ENCODE data around the gene ALAD.
"Not testable (repeated sequence)": the region's sequence is repeated elsewhere in the genome, so short reads cannot be mapped to it uniquely, and the experiment has no call there.

Gene ALAD

DNA sequence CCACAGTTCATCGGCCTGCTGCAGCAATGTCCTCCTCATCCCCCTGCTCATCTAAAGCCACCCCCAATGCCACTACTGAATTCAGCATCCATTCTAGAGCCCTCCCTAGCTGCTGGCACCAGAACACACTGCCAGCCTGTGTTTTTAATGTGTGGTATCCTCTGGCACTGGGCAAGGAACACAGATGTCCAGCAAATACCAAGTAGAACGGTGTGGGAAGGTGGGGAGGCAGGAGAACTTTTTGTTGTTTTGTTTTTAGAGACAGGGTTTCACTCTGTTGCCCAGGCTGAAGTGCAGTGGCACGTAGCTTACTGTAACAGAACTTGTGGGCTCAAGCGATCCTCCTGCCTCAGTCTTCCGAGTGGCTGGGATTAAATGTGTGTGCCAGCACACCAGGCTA is 29.0 kb downstream of the ALAD start:
- no peak for DNase-seq

DNA sequence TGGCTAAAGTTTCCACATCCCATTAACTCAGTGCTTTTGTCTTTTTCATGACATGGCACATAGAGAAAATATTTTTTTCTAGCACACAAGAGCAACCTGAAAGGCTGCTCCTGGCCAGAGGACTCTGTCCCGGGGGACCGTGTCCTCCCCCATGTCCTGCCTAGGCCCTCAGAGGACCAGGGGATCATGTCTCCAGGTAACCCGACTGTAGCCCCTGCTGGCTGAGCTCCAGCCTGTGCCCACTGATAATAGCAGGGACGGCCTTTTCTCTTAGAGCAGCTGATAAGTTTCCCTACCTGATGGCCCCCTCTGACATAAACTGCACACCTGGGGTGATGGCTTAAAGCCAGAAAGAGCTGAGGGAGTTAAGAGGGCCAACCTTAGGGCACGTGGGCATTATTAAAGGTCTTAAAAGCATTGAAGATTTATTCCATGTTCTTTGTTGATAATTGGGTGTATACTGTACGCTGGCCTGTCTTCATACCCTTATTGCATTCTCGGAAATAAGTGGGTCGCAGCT is 30.2 kb downstream of the ALAD start:
- no peak for DNase-seq

DNA sequence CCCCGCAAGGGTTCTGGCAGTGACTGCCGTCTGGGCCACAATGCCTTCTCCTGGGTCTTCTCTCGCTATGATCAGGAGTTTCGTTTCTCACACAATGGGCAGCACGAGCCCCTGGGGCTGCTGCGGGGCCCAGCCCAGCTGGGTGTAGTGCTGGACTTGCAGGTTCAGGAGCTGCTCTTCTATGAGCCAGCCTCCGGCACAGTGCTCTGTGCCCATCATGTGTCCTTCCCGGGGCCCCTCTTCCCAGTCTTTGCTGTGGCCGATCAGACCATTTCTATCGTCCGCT is 31.3 kb downstream of the ALAD start:
- DNase-seq, result no peak

DNA sequence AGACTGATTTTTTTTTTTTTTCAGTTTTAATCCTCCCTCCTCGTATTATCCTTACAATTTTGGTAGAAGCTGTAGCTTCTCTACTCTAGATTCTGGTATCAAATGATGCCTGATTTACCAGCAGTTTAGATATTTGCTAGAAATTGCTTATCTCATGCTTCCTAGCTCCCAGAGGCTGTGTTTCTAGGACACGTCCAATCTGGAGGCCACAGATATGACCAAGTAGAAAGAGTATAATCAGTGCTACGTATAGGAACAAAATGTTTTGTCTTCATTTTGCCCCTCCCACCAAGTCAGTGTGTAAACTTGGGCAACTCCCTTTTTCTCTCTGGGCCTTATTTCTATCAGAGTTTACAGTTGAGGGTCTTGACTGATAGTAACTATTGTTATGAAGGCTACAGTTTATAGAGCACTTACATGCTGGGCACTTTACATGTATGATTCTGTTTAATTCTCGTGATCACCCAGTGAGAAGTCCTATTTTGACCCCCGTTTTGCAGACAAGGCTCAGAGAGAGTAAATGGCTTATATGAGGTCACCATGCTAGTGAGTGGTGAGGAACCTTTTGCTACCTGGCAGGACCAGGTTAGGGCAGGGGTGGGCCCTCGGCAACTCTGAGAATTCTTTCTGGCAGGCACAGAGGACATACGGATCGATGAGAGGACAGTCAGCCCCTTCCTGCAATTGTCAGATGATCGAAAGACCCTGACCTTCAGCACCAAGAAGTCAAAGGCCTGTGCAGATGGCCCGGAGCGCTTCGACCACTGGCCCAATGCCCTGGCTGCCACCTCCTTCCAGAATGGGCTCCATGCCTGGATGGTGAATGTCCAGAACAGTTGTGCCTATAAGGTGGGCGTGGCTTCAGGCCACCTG is 31.9 kb downstream of the ALAD start:
- DNase-seq, result no peak

DNA sequence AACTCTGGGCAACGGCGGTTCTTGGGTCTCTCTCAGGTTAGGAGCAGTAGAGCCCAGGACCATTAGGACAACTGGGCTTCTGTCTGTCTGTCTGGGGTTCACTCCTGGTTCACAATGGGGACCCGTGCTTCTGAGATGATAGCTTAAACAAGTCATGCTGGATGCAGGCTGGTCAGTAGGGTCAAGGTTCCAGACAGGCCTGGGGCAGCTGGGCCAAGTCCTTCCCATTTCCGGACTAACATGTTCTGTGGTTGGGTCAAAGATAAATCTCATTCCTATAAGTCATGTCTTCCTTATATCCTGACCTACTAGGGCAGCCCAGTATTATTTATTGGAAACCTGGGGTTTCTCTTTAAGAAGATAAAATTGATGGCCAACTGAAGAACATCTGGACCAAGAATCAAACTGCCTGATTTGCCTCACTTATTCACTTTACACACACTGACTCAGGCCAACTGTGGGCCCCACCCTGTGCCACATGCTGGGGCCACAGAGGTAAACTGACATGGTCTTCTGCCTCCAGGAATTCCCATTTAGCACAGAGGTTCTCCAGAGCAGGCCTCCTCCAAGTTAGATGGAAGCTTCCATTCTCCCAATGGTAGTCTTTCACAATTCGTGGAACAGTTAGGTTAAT is 32.6 kb downstream of the ALAD start:
- DNase-seq, result no peak

DNA sequence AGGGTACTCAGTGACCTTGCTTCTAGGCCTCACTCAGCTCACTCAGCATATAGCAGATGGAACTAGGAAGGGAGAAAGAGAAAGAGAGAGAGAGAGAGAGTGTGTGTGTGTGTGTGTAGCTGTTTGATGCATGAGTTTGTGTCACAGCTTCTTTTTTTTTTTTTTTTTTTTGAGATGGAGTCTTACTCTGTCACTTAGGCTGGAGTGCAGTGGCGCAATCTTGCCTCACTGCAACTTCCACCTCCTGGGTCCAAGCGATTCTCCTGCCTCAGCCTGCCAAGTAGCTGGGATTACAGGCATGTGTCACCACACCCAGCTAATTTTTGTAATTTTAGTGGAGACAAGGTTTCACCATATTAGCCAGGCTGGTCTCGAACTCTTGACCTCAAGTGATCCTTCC is 35.4 kb downstream of the ALAD start:
- DNase-seq, result not testable (repeated sequence)

DNA sequence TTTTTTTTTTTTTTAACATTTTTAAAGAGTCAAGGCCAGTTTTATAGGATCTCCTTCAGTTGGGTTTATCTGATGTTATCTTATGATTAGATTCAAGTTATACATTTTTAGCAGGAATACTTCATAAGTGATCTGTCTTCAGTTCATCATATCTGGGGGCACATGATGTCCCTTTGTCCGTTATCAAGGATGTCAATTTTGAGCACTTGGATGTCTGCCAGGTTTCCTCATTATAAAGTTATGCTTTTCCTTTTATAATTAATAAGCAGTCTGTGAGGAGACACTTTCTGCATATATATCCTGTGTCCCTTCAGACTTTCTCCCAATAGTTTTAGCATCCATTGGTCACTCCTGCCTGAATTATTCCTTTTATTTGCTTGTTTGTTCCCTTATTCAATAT is 36.1 kb downstream of the ALAD start:
- DNase-seq, result no peak

DNA sequence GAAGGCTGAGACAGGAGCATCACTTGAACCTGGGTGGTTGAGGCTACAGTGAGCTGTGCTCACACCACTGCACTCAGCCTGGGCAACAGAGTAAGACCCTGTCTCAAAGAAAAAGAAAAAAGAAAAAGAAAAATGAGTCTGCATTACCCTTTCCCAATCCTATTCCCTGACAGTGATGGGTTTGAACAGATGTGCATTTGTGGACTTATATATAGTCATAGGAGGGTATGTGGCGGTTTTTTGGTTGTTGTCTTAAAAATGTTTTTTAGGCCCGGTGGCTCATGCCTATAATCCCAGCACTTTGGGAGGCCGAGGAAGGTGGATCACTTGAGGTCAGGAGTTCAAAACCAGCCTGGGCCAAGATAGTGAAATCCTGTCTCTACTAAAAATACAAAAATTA is 37.7 kb downstream of the ALAD start:
- no peak for DNase-seq

DNA sequence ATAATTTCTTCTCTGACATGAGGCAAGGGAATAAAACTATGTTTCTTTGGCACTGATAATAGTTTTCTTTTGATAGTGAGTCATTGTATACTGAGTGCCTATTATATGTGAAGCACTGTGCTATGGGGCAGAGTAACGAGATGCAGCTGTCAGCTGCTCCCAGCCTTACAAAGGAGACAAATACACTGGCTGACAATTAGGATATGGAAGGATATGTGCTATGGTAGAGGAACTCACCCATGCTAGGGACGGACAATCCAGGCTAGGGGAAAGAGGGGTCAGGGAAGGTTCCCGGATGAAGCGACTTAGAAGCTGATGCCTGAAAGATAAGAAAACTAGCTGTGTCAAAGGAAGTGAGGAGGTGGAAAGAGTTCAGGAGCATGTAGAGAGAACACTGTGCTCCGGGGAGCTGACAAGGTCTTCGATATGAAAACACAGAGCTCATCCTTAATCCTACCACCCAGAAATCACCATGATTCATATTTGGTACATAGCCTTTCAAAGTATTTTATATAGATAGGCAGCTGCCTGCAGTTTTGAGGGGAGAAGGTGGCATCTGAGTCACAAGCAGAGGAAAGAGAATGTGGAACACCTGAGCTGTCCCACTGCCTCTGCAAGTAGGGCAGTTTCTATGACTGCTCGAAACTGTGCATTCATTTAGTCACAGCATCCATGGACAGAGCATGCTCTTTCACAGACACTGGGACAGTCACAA is 39.6 kb downstream of the ALAD start:
- DNase-seq, result peak; percentile 14 to 17

DNA sequence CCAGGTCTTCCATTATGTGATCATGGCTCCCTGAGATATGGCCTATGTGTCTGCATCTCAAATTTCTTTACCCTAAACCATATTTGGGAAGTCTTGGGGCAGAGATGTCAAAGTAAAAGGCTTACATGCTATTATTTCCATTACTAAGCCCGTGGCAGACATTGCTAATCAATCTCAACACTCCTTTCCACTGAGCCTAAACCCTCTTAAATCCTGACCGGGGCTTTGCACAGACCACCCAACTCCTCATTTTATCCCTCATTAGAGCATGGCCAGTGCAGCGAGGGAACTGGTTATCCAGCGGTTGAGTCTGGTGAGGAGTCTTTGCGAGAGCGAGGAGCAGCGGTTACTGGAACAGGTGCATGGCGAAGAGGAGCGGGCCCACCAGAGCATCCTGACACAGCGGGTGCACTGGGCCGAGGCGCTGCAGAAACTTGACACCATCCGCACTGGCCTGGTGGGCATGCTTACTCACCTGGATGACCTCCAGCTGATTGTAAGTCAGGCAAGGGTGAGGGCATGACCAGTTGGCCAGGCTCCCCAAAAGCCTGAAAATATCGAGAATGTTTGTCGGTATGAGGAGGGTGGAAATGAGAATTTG is 40.7 kb downstream of the ALAD start:
- no peak for DNase-seq

DNA sequence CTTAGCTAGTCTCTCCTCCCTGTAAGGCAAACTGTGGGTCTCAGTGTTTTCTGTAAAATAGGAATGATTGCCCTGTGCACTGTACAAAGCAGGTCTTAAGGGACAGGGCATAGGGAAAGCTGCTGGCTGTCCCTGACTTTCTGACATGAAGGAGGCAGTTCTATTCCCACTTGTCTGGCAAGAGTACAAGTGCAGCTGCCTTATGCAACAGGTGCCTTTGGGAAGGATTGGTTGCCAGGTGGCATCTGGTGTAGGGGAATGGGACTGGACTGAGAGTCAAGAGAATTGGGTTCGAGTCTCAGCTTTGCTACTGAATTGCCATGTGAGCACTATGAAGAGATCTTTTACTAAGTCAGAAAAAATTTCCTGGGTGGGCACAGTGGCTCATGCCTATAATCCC is 41.7 kb downstream of the ALAD start:
- no peak for DNase-seq

DNA sequence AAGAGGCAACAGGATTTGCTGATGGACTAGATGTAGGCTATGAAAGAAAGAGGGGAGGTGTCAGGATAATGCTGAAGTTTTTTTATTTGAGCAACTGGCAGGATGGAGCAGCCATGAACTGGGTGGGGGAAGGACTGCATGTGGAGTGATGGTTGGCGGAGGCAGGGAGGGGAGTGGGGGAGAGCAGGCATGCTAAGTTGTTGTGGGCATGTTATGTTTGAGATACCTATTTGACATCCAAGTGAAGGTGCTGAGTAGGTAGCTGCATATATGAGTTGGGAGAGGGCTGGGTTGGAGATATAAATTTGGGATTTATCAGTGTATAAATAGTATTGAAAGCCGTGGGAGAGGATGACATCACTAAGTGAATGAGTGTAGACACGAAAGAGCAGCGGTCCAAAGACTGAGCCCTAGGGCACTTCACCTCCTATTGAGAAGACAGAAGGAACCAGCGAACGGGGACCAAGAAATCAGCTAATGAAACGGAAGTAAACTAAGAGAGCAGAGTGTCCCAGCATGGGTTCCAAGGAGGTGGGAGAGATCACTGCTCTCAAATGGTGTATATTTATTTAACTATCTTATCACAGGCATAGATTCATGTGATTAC is 44.3 kb downstream of the ALAD start:
- no peak for DNase-seq

DNA sequence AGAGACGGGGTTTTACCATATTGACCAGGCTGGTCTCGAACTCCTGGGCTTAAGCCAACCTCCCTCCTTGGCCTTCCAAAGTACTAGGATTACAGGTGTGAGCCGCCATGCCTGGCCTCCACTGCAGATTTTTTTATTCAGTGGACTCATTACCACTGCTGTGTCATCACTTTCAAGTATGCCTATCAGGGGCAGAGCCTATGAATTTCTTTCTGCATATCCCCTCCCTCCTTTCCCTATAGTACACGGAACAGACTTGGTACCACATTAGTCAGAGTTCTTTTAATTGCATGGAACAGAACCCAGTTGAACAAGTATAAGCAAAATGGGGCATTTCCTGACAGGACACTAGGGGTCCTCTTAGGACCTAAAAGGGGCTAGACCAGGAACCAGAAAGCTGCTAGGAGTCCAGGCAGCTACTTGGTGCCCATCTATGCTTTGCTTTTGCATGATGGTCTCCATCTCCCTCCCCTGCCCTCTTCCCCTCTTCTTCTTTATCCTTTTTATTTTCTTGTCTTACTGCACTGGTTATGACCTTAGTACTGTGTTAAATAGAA is 46.0 kb downstream of the ALAD start:
- no peak for DNase-seq

DNA sequence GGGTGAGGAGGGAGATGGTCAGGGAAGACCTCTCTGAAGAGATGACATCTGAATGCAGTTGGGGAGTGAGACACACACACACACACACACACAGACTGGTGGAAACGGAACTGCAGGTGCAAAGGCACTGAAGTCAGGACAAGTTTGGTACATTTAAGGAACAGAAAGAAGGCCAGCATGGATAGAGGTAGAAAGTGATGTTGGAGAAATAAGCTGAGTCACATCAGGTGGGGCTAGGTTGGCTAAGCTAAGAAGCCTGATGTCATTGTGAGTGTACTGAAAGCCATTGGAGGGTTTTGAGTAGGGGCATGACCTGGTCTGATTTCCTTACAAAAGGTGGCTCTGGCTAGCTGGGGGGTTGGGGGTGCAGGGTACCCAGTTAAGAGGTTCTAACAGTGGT is 48.7 kb downstream of the ALAD start:
- no peak for DNase-seq

DNA sequence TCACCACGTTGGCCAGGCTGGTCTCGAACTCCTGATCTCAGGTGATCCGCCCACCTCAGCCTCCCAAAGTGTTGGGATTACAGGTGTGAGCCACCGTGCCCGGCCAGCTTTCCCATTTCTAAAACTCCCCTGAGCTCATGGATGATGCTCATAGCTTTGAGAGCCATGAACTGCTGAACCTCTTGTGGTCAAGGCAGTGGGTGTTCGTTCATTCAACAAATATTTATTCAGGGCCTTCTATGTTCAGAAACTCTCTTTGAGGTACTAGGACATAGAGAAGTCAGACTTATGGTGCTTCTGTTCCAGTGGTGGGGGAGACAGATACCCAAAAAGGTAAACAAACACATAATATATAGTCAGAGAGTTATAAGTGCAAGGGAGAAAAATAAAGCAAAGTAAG is 49.1 kb downstream of the ALAD start:
- DNase-seq, result no peak

DNA sequence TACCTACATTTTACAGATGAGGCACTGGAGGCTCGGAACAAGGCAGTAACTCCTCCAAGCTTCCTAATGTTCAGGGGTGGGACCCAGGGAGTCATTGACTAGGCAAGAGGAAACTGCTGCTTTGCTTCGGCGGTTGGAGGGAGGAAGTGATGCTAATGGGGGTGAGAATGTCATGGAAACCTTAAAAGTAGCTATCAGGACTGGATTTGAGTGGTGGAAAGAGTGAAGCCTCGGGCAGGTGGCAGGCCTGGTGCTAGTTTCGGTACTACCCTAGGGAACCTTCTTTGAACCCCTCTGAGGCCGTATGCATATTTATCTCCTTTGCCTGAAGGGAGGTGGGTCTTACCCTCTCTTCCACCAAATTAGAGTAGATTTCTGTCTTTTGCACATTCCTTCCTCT is 50.1 kb downstream of the ALAD start:
- DNase-seq, result no peak

DNA sequence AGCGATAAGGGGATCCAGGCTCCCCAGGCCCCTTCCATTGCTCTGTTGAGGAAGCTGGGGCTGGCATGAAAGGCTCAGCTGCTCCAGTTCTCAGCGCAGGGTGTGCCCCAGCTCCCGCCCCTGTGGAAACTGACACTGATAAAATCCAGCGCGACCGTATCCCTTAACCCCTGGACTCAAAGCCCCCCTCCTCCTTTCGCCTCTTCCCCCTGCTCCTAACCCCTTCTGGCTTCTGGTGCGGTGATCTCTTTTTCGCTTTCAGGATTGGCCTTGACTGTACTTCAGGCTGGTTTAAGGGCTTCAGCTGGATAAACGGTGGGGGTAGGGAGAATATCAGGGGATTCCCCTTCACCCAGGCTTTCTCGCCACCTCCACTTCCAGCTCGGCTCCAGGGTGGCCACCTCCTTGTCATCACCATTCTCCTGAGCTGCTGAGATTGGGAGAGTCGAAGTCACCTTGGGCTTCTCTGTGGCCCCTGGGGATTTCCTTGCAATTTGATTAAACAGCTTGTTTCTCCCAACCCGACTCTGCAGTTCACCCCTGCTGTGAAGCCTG is 50.9 kb downstream of the ALAD start:
- no peak for DNase-seq

DNA sequence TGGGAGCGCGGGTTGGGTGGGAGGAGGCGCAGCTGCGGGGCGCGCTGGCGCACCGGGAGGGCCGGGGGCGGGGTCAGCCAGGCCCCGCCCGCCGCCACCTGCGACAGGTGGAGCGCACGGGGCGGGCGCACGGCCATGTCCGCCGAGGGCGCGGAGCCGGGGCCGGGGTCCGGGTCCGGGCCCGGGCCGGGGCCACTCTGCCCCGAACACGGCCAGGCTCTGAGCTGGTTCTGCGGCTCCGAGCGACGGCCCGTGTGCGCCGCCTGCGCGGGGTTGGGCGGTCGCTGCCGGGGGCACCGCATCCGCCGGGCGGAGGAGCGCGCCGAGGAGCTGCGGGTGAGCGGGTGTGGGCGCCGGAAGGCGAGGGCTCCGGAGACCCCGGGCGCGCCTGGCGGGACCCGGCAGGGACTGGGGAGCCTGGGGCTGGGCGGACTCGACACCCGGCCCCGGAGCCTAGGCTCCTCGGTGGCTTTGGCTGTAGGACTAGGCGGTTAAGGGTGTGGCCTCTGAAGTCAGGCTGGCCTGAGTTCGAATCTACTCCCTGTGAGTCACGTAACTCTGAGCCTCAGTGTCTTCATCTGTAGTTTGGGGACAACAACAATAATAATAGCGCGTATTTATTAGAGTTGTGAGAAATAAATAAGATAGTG is 51.5 kb downstream of the ALAD start, which contains the start of gene BSPRY:
Gene BSPRY (plus strand): TSS at position 97 of the 650 bp plus-strand sequence. CDS start 39 bp downstream, at position 136.
- peak in 1 of 2 experiments; percentile 17 for DNase-seq

DNA sequence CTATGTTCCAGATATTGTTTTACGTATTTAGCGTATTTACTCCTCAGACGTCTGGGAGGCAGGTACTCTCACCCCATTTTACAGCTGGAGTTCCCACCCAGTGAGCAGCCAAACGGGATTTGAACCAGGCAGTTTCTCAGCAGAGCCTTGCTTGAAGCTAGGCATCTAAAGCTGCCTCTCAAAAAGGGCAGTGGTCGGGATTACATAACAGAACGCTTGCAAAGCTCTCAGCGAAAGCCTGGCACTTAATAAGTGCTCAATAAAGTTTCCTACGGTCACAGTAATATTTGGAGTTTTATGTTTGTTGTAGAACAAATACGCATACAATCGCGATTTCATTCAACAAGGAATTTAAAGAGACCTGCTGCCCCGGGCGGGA is 52.0 kb downstream of the ALAD start:
- no peak for DNase-seq

DNA sequence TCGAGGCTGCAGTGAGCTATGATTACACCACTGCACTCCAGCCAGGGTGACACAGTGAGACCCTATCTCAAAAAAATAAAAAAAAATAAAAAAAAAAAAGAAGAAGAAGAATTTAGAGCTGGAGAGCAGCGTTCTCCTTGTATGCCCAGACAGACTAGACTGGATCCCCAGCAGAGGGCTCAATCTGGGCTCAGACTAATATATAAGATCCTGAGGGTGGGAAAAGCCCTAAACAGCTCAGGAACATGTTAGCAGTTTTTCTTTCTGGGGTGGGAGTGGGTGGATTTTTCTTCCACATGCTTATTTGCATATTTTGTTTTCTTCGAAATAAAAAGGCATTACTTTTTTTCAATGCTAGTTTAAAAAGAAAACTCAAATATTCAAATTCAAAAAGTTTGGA is 52.6 kb downstream of the ALAD start:
- no peak for DNase-seq

DNA sequence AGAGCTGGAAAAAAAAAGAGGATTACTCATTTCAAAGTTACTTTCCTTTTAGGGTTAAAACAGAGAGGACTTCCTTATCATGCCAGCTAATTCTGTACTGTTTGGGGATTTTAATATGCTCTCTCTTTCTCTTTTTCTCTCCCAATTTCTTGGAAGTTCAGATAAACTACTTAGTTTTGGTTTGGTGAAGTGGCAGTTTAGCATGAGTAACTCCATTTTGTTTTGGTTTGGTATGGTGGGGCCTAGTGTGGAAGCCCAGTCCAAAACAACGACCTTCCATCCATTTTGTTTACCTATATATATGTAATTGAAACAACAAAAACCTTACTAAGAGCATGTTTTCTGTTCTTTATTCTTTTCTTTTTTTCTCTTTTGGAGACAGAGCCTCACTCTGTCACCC is 55.4 kb downstream of the ALAD start:
- DNase-seq, result no peak

DNA sequence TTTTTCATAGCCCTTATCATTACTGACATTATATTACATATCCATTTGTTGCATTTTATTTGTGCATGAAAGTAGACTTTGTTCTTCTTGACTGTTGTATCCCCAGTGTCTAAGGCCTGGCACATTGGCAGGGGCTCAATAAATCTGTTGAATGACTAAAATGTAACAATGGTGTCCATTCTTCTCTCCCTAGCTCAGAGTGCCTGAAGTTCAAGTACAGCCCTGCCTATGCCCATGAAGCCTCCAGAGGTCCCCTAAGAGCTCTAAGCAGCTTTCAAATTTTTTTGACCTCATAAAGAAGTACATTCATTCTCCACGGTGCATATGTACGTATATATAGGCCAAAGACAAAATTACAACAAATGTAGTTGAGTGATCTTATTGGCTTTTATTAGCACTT is 55.9 kb downstream of the ALAD start:
- DNase-seq, result no peak

Data from SHP77 (cell line).